GM12801 (cell line): ENCODE measurements around the gene PPDPF.

ENCODE experiments used
- CTCF ChIP-seq: IDR thresholded peaks from one replicate; pipeline ENCODE4 v1.5.1; 2011; ENCODE audit warnings: control low read depth; ENCODE audit not compliant: insufficient read length; ENCODE audit errors: extremely low read depth

Gene PPDPF

GRCh38 chr20:63522091-63522868 lies 1.7 kb downstream of the PPDPF start:
- TF ChIP-seq CTCF = no peak

- no peak for TF ChIP-seq CTCF
Measured at GRCh38 chr20:63522981-63523611, 2.5 kb downstream of the PPDPF start.

GRCh38 chr20:63525185-63525584 lies 4.6 kb downstream of the PPDPF start:
- no peak for TF ChIP-seq CTCF

- TF ChIP-seq CTCF = no peak
Measured at GRCh38 chr20:63525971-63526370, 5.4 kb downstream of the PPDPF start.

- TF ChIP-seq CTCF = no peak
Measured at GRCh38 chr20:63527184-63527583, 6.6 kb downstream of the PPDPF start.

- TF ChIP-seq CTCF = no peak
Measured at GRCh38 chr20:63529180-63529860, 8.8 kb downstream of the PPDPF start.
